ENCODE results near the gene FAR2.

The FAR2 gene

GRCh38 chr12:29264424-29264823 lies 115.3 kb downstream of the FAR2 start (continued):
- TF ChIP-seq ZBTB11 (tag by site-specific recombination; conservative IDR thresholded peaks at IDR 0.05; ENCODE audit: low read depth): peak; percentile 56
- TF ChIP-seq HOXA7 (CRISPR knock-in tag; IDR thresholded peaks at IDR 0.05; ENCODE audit: borderline replicate concordance): no peak
- no peak for TF ChIP-seq REPIN1 (tag by site-specific recombination; IDR thresholded peaks at IDR 0.05; ENCODE audit: low read depth)
- TF ChIP-seq ZNF473 (tag by site-specific recombination; IDR thresholded peaks at IDR 0.05): no peak
- no peak for TF ChIP-seq ZNF501 (tag by site-specific recombination; IDR thresholded peaks at IDR 0.05)
- no peak for TF ChIP-seq ZBTB26 (tag by site-specific recombination; optimal IDR thresholded peaks at IDR 0.05)
- TF ChIP-seq ZNF843 (tag by site-specific recombination; IDR thresholded peaks at IDR 0.05): no peak
- no peak for TF ChIP-seq ZNF398 (tag by site-specific recombination; IDR thresholded peaks at IDR 0.05)
- TF ChIP-seq, protein P1, sequence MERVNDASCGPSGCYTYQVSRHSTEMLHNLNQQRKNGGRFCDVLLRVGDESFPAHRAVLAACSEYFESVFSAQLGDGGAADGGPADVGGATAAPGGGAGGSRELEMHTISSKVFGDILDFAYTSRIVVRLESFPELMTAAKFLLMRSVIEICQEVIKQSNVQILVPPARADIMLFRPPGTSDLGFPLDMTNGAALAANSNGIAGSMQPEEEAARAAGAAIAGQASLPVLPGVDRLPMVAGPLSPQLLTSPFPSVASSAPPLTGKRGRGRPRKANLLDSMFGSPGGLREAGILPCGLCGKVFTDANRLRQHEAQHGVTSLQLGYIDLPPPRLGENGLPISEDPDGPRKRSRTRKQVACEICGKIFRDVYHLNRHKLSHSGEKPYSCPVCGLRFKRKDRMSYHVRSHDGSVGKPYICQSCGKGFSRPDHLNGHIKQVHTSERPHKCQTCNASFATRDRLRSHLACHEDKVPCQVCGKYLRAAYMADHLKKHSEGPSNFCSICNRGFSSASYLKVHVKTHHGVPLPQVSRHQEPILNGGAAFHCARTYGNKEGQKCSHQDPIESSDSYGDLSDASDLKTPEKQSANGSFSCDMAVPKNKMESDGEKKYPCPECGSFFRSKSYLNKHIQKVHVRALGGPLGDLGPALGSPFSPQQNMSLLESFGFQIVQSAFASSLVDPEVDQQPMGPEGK (tag by site-specific recombination; IDR thresholded peaks at IDR 0.05): no peak
- no peak for TF ChIP-seq SP3 (tag by site-specific recombination; IDR thresholded peaks at IDR 0.05)
- TF ChIP-seq TCF7L2 (IDR thresholded peaks at IDR 0.05; ENCODE audit: borderline replicate concordance, low read depth, low read length): no peak
- TF ChIP-seq KLF8 (tag by site-specific recombination; IDR thresholded peaks at IDR 0.05): no peak
- no peak for TF ChIP-seq GLI4 (tag by site-specific recombination; IDR thresholded peaks at IDR 0.05)
- TF ChIP-seq, protein P2, sequence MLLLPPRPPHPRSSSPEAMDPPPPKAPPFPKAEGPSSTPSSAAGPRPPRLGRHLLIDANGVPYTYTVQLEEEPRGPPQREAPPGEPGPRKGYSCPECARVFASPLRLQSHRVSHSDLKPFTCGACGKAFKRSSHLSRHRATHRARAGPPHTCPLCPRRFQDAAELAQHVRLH (tag by site-specific recombination; IDR thresholded peaks at IDR 0.05): no peak
- TF ChIP-seq ZNF184 (tag by site-specific recombination; IDR thresholded peaks at IDR 0.05): no peak
- no peak for TF ChIP-seq ZNF544 (tag by site-specific recombination; IDR thresholded peaks at IDR 0.05)
- no peak for TF ChIP-seq ZIC2 (tag by site-specific recombination; IDR thresholded peaks at IDR 0.05)
- no peak for TF ChIP-seq ZNF146 (tag by site-specific recombination; IDR thresholded peaks at IDR 0.05)
- TF ChIP-seq OSR2 (tag by site-specific recombination; IDR thresholded peaks at IDR 0.05): no peak
- peak; percentile 56; the same call in 1 of the 2 replicates for TF ChIP-seq ZNF266 (tag by site-specific recombination; IDR thresholded peaks at IDR 0.05; ENCODE audit: low read depth)
- no peak for TF ChIP-seq KLF7 (tag by site-specific recombination; IDR thresholded peaks at IDR 0.05; ENCODE audit: borderline replicate concordance)
- TF ChIP-seq ZBTB8A (tag by site-specific recombination; IDR thresholded peaks at IDR 0.05): no peak
- TF ChIP-seq OVOL3 (tag by site-specific recombination; IDR thresholded peaks at IDR 0.05): no peak
- peak; percentile 64 for TF ChIP-seq ZNF426 (tag by site-specific recombination; IDR thresholded peaks at IDR 0.05)
- no peak for TF ChIP-seq PBX3 (CRISPR knock-in tag; IDR thresholded peaks at IDR 0.05)
- no peak for TF ChIP-seq ZSCAN30 (tag by site-specific recombination; IDR thresholded peaks at IDR 0.05)
